Neural cell (in vitro differentiated cells): Measurements from ENCODE around the gene CTSO. TPM values are rescaled to one million over a fixed set of nuclear protein-coding genes. Genes with fewer than 3 reads are reported as not detected.

Source experiments
- H2AFZ ChIP-seq: fragments of 200-600, 300-800 bp; sonication (generic), shearing (Covaris generic); 2 replicates; pipeline ENCODE4 v1.6.0; 2014; ENCODE audit warnings: low read depth, mild to moderate bottlenecking, antibody characterized with exemption, low read length, moderate library complexity
- H3F3A ChIP-seq: fragments of 200-600 bp; shearing (Covaris generic); 2 replicates; pipeline ENCODE4 v1.6.1; 2016; ENCODE audit warnings: mild to moderate bottlenecking, moderate library complexity, mixed read lengths, antibody characterized with exemption, low read length; ENCODE audit not compliant: insufficient read depth, poor library complexity, severe bottlenecking
- H3K27ac ChIP-seq: fragments of 200-600, 300-800 bp; sonication (generic), shearing (Covaris generic); 2 replicates; pipeline ENCODE4 v1.5.1; 2014; ENCODE audit warnings: mild to moderate bottlenecking, low read length, moderate library complexity
- H3K27me3 ChIP-seq: fragments of 300-800, 200-600 bp; sonication (generic), shearing (Covaris generic); 2 replicates; pipeline ENCODE4 v1.6.0; 2014; ENCODE audit warnings: mild to moderate bottlenecking, low read depth, low read length, moderate library complexity; ENCODE audit not compliant: insufficient read depth
- H3K36me3 ChIP-seq: fragments of 300-800, 200-600 bp; sonication (generic), shearing (Covaris generic); 2 replicates; pipeline ENCODE4 v1.5.1; 2014; ENCODE audit warnings: mild to moderate bottlenecking, antibody characterized with exemption, low read length, moderate library complexity; ENCODE audit not compliant: insufficient read depth
- H3K4me2 ChIP-seq: fragments of 300-800, 200-600 bp; sonication (generic), shearing (Covaris generic); 2 replicates; pipeline ENCODE4 v1.6.0; 2014; ENCODE audit warnings: mild to moderate bottlenecking, low read length
- H3K4me3 ChIP-seq: fragments of 300-800, 200-600 bp; sonication (generic), shearing (Covaris generic); 2 replicates; pipeline ENCODE4 v1.5.1; 2014; ENCODE audit warnings: mild to moderate bottlenecking, low read length, moderate library complexity
- H3K79me2 ChIP-seq: fragments of 200-600 bp; shearing (Covaris generic); replicated peaks from 2 replicates; pipeline ENCODE4 v1.6.0; 2014; ENCODE audit warnings: mild to moderate bottlenecking, low read length, moderate library complexity; ENCODE audit not compliant: insufficient read depth
- H3K9ac ChIP-seq: fragments of 300-800, 200-600 bp; sonication (generic), shearing (Covaris generic); 2 replicates; pipeline ENCODE4 v1.6.1; 2016; ENCODE audit warnings: mild to moderate bottlenecking, low read length, mixed read lengths
- H3K9me2 ChIP-seq: fragments of 200-600 bp; shearing (Covaris generic); 2 replicates; pipeline ENCODE4 v1.6.1; 2016; ENCODE audit warnings: mild to moderate bottlenecking, low read length, mixed read lengths; ENCODE audit not compliant: insufficient read depth
- H3K9me3 ChIP-seq: fragments of 200-600, 300-800 bp; sonication (generic), shearing (Covaris generic); 2 replicates; pipeline ENCODE4 v1.6.1; 2016; ENCODE audit warnings: mild to moderate bottlenecking, mixed run types, low read length, moderate library complexity, mixed read lengths
- H4K20me1 ChIP-seq: fragments of 200-600 bp; shearing (Covaris generic); 2 replicates; pipeline ENCODE4 v1.6.1; 2016; ENCODE audit warnings: mild to moderate bottlenecking, mixed run types; ENCODE audit not compliant: insufficient read depth
- EP300 ChIP-seq: fragments of 450-650 bp; conservative IDR thresholded peaks from 2 replicates; pipeline ENCODE4 v1.6.1; 2014; ENCODE audit warnings: antibody characterized with exemption, mild to moderate bottlenecking, moderate library complexity; ENCODE audit not compliant: poor library complexity, severe bottlenecking
- EZH2 ChIP-seq: fragments of 200-600, 300-800 bp; shearing (Covaris generic), sonication (generic); IDR thresholded peaks from 2 replicates; pipeline ENCODE4 v1.6.1; 2014; ENCODE audit warnings: antibody characterized with exemption, low read length, borderline replicate concordance, mild to moderate bottlenecking; ENCODE audit not compliant: insufficient read depth, poor library complexity, severe bottlenecking
- MXI1 ChIP-seq: fragments of 450-650 bp; conservative IDR thresholded peaks from 2 replicates; pipeline ENCODE4 v1.6.1; 2014; ENCODE audit warnings: antibody characterized with exemption, mild to moderate bottlenecking; ENCODE audit not compliant: poor library complexity, severe bottlenecking
- POLR2AphosphoS5 ChIP-seq: IDR thresholded peaks from 2 replicates; pipeline ENCODE4 v1.6.1; 2012
- RAD21 ChIP-seq: fragments of 450-650 bp; conservative IDR thresholded peaks from 2 replicates; pipeline ENCODE4 v1.6.1; 2014; ENCODE audit warnings: antibody characterized with exemption, mild to moderate bottlenecking, moderate library complexity
- REST ChIP-seq: IDR thresholded peaks from 2 replicates; pipeline ENCODE4 v1.6.1; 2012; ENCODE audit warnings: borderline replicate concordance
- SMC3 ChIP-seq: fragments of 450-650 bp; conservative IDR thresholded peaks from 2 replicates; pipeline ENCODE4 v1.6.1; 2014; ENCODE audit warnings: antibody characterized with exemption, mild to moderate bottlenecking, moderate library complexity; ENCODE audit not compliant: poor library complexity
- TAF1 ChIP-seq: IDR thresholded peaks from 2 replicates; pipeline ENCODE4 v1.6.1; 2012; ENCODE audit warnings: low read depth
- polyA plus RNA-seq: library from polyadenylated mRNA; depleted of rRNA; stranded (reverse); fragments of >200 nt; gene quantifications from 2 replicates; pipeline ENCODE4 v1.2.3, GENCODE V29; 2014
- TF ChIP-seq, protein P1 (sequence below): fragments of 450-650 bp; IDR thresholded peaks from 2 replicates; pipeline ENCODE4 v1.5.1; 2014; ENCODE audit warnings: antibody characterized with exemption, mild to moderate bottlenecking, moderate library complexity; ENCODE audit not compliant: poor library complexity, severe bottlenecking

CTSO gene
- polyA plus RNA-seq, 1 donor from 2014 or later = 0.16 TPM

- TF ChIP-seq REST (no peak), EZH2 (no peak), EP300 (no peak), MXI1 (no peak), TAF1 (no peak), RAD21 (no peak), SMC3 (no peak), POLR2AphosphoS5 (no peak)
- TF ChIP-seq, protein P1, sequence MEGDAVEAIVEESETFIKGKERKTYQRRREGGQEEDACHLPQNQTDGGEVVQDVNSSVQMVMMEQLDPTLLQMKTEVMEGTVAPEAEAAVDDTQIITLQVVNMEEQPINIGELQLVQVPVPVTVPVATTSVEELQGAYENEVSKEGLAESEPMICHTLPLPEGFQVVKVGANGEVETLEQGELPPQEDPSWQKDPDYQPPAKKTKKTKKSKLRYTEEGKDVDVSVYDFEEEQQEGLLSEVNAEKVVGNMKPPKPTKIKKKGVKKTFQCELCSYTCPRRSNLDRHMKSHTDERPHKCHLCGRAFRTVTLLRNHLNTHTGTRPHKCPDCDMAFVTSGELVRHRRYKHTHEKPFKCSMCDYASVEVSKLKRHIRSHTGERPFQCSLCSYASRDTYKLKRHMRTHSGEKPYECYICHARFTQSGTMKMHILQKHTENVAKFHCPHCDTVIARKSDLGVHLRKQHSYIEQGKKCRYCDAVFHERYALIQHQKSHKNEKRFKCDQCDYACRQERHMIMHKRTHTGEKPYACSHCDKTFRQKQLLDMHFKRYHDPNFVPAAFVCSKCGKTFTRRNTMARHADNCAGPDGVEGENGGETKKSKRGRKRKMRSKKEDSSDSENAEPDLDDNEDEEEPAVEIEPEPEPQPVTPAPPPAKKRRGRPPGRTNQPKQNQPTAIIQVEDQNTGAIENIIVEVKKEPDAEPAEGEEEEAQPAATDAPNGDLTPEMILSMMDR = no peak
- Histone ChIP-seq H3K36me3 (no peaks in the 10 kb centered on the region), H3F3A (no peaks in the 10 kb centered on the region), H3K79me2 (no peaks in the 10 kb centered on the region), H3K27ac (no peak overlapping the region), H3K9me2 (no peaks in the 10 kb centered on the region), H2AFZ (no peak overlapping the region), H4K20me1 (no peaks in the 10 kb centered on the region), H3K4me2 (no peak overlapping the region), H3K9me3 (no peaks in the 10 kb centered on the region), H3K4me3 (no peak overlapping the region), H3K9ac (no peak overlapping the region), H3K27me3 (no peaks in the 10 kb centered on the region)
Observed at GRCh38 chr4:155914782-155915181, 38.9 kb downstream of the CTSO start.

DNA sequence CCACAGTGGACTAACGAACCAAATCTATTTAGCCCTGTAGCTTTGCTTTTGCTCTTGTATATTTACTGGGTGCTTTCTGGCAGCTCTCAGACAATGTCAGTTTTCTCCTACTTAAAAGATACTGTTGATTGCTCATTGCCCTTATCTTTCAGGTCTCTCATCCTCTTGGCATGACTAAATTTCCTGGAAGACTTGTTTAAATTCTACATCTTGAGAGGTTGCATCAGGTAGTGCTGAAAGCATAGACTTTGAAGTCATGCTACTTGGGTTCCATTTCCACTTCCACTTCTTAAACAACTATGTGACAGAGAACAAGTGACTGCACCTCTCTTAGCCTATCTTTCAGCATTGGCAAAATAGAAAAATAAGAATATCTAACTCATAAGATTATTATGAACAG lies 41.8 kb downstream of the CTSO start:
- Histone ChIP-seq H3K9me2 (no peaks in the 10 kb centered on the region), H4K20me1 (no peaks in the 10 kb centered on the region), H3K4me3 (no peak overlapping the region), H3K9me3 (no peaks in the 10 kb centered on the region), H3K9ac (no peak overlapping the region), H3K4me2 (no peak overlapping the region), H3K27ac (no peak overlapping the region), H3K36me3 (no peaks in the 10 kb centered on the region), H3K79me2 (no peaks in the 10 kb centered on the region), H3K27me3 (no peaks in the 10 kb centered on the region), H3F3A (no peaks in the 10 kb centered on the region), H2AFZ (no peak overlapping the region)
- no peak for TF ChIP-seq EP300
- no peak for TF ChIP-seq SMC3
- no peak for TF ChIP-seq POLR2AphosphoS5
- TF ChIP-seq, protein P1 = no peak
- TF ChIP-seq TAF1 = no peak
- TF ChIP-seq REST = no peak
- no peak for TF ChIP-seq EZH2
- TF ChIP-seq MXI1 = no peak
- no peak for TF ChIP-seq RAD21
